Right lobe of liver (tissue), 6 donors: ENCODE data around the gene CUBN. TPM values are rescaled to one million over a fixed set of nuclear protein-coding genes. Genes with fewer than 3 reads are reported as not detected.

Experiments used
- ATAC-seq, 4 donors: fragments of 200-7000 bp; cut with Tn5 transposase; one replicate each; pipeline ENCODE4 v1.9.1; 2020; ENCODE audit warnings: mild to moderate bottlenecking in 4 of 4, moderate library complexity in 4 of 4
- DNase-seq, 3 donors: peaks; one replicate each; pipeline ENCODE4 v3.0.0-alpha.2; 2020
- H3K27ac ChIP-seq, 3 donors: fragments of 200-600 bp; one replicate each; pipeline ENCODE4 v1.8.0; 2022
- H3K27me3 ChIP-seq, 2 donors: fragments of 200-600 bp; one replicate each; pipeline ENCODE4 v1.8.0; 2022
- H3K36me3 ChIP-seq, 4 donors: fragments of 200-600 bp; sonication (generic) in 1 of 4; one replicate each; pipeline versions ENCODE4 v1.5.1 to v1.8.0; 2017 to 2022; ENCODE audit warnings: control low read depth in 1 of 4
- H3K4me1 ChIP-seq, 4 donors: fragments of 200-600 bp; sonication (generic) in 1 of 4; one replicate each; pipeline versions ENCODE4 v1.5.1 to v1.8.0; 2017 to 2022; ENCODE audit warnings: control low read depth in 1 of 4
- H3K4me3 ChIP-seq, 3 donors: fragments of 200-600 bp; one replicate each; pipeline ENCODE4 v1.8.0; 2022
- H3K9me3 ChIP-seq, 4 donors: fragments of 200-600 bp; sonication (generic) in 1 of 4; one replicate each; pipeline versions ENCODE4 v1.5.1 to v1.8.0; 2017 to 2022; ENCODE audit warnings: control low read depth in 1 of 4
- POLR2A ChIP-seq: fragments of 450-650 bp; IDR thresholded peaks from one replicate; pipeline ENCODE4 v1.6.1; 2017; ENCODE audit warnings: antibody characterized with exemption, mild to moderate bottlenecking
- WGBS: methylation state at CpG from one replicate; pipeline ENCODE4 v1.1.6; 2018; ENCODE audit warnings: low coverage, low lambda C conversion rate; ENCODE audit not compliant: insufficient coverage; ENCODE audit errors: missing lambda C conversion rate; 5-methylcytosine and 5-hydroxymethylcytosine counted together
- intact Hi-C, 2 donors: fragments of 100-400 bp; cut with DNase I; formaldehyde crosslinking; loops; one replicate each; pipeline versions ENCODE4 v1.11.2 to v1.14.1; 2022
- total RNA-seq, 6 experiments: library from RNA; depleted of rRNA in 2 of 6; stranded (reverse); fragments of >200 nt in 2 of 6; fragmentation: NEBNext Ultra II Directional in 3 of 6; extraction: Animal tissue kit (Norgen Biotek cat#: 25700) in 3 of 6; gene quantifications; one replicate each; pipeline versions ENCODE4 v1.1.0 to v1.2.4, GENCODE V29; 2016 to 2023
- TF ChIP-seq, protein P1 (sequence below), 4 donors: fragments of 200-600 bp in 3 of 4; fragments of 450-650 bp in 1 of 4; IDR thresholded peaks; one replicate each; pipeline versions ENCODE4 v1.5.1 to v1.8.0; 2016 to 2022; ENCODE audit warnings: antibody characterized with exemption in 4 of 4, mild to moderate bottlenecking in 2 of 4
- donor health status: DM: no; HTN: yes; CAD: no.
- donor health status: DM: no; HTN: no; CAD: no.
- donor health status: DM: no; HTN: no; CAD: no.
- donor health status: DM: no; HTN: yes; CAD: no.
- donor health status: DM: no; HTN: yes; CAD: no.

The CUBN gene
- total RNA-seq, 6 experiments from 2014 or later = 0.07 to 0.74 (median 0.27) TPM

DNA sequence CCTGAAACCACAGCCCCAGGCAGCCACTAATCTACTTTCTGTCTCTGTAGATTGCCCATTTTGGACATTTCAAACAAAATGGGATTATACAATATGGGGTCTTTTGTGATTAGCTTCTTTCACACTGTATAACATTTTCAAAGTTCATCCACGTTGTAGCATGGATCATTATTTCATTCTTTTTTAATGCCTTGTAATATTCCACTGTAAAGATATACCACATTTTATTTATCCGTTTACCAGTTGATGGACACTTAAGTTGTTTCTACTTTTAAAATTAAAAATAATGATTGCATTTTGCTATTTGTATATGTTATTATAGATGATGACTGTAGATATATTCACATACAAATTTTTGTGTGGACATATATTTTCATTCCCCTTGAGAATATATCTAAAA is 60.7 kb downstream of the CUBN start:
- Histone ChIP-seq H3K9me3 (no peaks in the 10 kb centered on the region), H3K27ac (no peak overlapping the region), H3K36me3 (no peaks in the 10 kb centered on the region), H3K27me3 (no peaks in the 10 kb centered on the region), H3K4me3 (no peak overlapping the region), H3K4me1 (no peaks in the 10 kb centered on the region)
- intact Hi-C loops = no loop called here
- TF ChIP-seq, protein P1, sequence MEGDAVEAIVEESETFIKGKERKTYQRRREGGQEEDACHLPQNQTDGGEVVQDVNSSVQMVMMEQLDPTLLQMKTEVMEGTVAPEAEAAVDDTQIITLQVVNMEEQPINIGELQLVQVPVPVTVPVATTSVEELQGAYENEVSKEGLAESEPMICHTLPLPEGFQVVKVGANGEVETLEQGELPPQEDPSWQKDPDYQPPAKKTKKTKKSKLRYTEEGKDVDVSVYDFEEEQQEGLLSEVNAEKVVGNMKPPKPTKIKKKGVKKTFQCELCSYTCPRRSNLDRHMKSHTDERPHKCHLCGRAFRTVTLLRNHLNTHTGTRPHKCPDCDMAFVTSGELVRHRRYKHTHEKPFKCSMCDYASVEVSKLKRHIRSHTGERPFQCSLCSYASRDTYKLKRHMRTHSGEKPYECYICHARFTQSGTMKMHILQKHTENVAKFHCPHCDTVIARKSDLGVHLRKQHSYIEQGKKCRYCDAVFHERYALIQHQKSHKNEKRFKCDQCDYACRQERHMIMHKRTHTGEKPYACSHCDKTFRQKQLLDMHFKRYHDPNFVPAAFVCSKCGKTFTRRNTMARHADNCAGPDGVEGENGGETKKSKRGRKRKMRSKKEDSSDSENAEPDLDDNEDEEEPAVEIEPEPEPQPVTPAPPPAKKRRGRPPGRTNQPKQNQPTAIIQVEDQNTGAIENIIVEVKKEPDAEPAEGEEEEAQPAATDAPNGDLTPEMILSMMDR (IDR thresholded peaks at IDR 0.05) = no peak
- no peak for TF ChIP-seq POLR2A
- DNase-seq = no peak
- 72% methylated on average over 2 of the region's 2 CpGs for WGBS
- no peak for ATAC-seq

DNA sequence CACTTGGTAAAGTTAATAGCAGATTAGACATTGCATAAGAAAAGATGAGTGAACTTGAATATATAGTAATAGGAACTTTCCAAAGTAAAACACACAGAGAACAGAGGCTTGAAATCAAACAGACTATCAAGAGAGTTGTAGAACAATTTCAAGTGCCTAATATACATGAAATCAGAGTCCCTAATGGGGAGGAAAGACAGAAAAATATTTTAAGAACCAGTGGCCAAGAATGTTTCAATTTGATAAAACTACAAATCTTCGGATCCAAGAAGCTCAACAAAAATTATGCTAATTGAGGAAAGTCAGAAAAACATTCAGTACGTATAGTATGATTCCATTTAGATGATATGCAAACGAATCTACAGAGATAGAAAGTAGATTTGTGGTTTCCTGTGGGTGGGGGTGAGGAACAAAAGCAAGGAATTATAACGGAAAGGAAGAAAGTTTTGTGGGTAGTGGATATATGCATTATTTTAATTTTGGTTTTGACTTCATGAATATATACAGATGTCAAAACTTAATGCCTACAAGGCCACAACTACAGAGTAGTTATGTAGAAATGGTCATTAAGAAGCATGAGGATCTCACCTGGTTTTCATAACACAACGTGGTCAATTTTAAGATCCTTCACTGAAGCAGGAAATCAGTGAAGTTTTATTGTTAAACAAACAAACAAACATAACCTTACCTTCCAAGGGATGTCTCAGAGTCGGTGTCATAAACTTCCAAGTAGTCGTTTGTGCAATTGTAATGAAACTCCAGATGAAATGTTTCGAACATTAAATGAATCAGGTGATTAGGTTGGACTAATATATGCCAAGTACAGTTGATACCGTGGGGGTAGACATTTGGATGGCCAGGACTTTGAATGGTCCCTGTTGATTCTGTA is 62.0 kb downstream of the CUBN start:
- DNase-seq (no peak), ATAC-seq (no peak)
- Histone ChIP-seq H3K4me3 (no peak overlapping the region), H3K9me3 (no peaks in the 10 kb centered on the region), H3K4me1 (no peaks in the 10 kb centered on the region), H3K36me3 (no peaks in the 10 kb centered on the region), H3K27ac (no peak overlapping the region), H3K27me3 (no peaks in the 10 kb centered on the region)
- TF ChIP-seq, protein P1 (IDR thresholded peaks at IDR 0.05) = no peak
- TF ChIP-seq POLR2A = no peak
- intact Hi-C loops = no loop called here
- 55% methylated on average over 9 of the region's 9 CpGs for WGBS

DNA sequence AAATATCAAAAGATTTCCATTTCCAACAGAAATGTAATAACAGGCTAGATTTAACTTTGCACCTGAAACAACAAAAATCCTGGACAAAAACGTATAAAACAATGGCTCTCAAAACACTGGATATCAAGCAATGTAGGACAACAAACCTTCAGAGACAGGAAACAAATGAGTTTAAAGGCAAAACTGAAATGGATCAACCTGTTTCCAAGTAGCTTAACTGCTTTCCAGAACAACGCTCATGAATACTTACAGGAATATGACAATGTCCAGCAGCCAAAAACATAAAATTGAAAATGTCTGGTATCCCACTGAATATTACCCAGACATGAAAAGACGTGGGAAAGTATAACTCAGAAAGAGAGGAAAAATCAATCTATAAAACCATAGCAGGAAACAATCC is 62.8 kb downstream of the CUBN start:
- intact Hi-C loops = no loop called here
- no peak overlapping the region for H3K27ac ChIP-seq
- ATAC-seq (no peak), DNase-seq (no peak)
- no peaks in the 10 kb centered on the region for H3K4me1 ChIP-seq
- H3K36me3 ChIP-seq = no peaks in the 10 kb centered on the region
- no peak for TF ChIP-seq POLR2A
- TF ChIP-seq, protein P1 (IDR thresholded peaks at IDR 0.05) = no peak
- H3K27me3 ChIP-seq = no peaks in the 10 kb centered on the region
- WGBS = 57% methylated on average over 3 of the region's 3 CpGs
- no peak overlapping the region for H3K4me3 ChIP-seq
- H3K9me3 ChIP-seq = no peaks in the 10 kb centered on the region

DNA sequence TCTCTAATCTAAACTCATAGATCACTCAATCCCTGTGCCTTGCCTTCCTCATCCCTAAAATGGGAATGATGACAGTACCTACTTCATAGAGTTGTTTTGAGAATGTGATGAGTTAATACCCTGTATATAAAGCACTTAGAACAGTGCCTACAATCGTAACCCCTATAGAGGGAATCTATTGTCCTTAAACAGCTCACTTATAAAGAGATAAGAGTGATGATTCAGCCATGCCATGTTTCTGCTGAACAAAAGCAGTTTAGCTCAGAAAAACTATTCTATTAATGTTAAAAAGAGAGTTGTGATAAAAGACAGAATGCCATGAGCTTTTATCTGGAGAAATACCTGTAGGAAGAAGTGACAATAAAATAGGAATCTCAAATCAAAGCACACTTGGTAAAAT is 63.6 kb downstream of the CUBN start:
- H3K9me3 ChIP-seq = no peaks in the 10 kb centered on the region
- intact Hi-C loops = no loop called here
- DNase-seq (no peak), ATAC-seq (no peak)
- H3K4me1 ChIP-seq = no peaks in the 10 kb centered on the region
- H3K27me3 ChIP-seq = no peaks in the 10 kb centered on the region
- H3K36me3 ChIP-seq = no peaks in the 10 kb centered on the region
- no peak for TF ChIP-seq POLR2A
- TF ChIP-seq, protein P1 (IDR thresholded peaks at IDR 0.05) = no peak
- H3K27ac ChIP-seq = no peak overlapping the region
- no peak overlapping the region for H3K4me3 ChIP-seq
- 74% methylated on average over 1 of the region's 1 CpG for WGBS
